Progenitor cell of endocrine pancreas (in vitro differentiated cells): ENCODE data around the gene GPR15LG. TPM values are rescaled to one million over a fixed set of nuclear protein-coding genes. Genes with fewer than 3 reads are reported as not detected.
"Not testable (repeated sequence)": the region's sequence is repeated elsewhere in the genome, so short reads cannot be mapped to it uniquely, and the experiment has no call there.

Experiments used
- DNase-seq: peaks from one replicate; pipeline ENCODE4 v3.0.0; 2021; ENCODE audit warnings: low spot score; ENCODE audit not compliant: unreplicated experiment
- H3K27ac Mint-ChIP-seq: 2 replicates; pipeline ENCODE4 v1.8.0; 2021; ENCODE audit warnings: mild to moderate bottlenecking, moderate library complexity, mixed read lengths
- H3K27me3 Mint-ChIP-seq: 2 replicates; pipeline ENCODE4 v1.8.0; 2021; ENCODE audit warnings: mixed read lengths
- H3K36me3 Mint-ChIP-seq: 2 replicates; pipeline ENCODE4 v1.8.0; 2022; ENCODE audit warnings: mixed read lengths; ENCODE audit not compliant: insufficient read depth
- H3K4me1 Mint-ChIP-seq: 2 replicates; pipeline ENCODE4 v1.8.0; 2021; ENCODE audit warnings: low read depth, mixed read lengths
- H3K4me3 Mint-ChIP-seq: 2 replicates; pipeline ENCODE4 v1.8.0; 2021; ENCODE audit warnings: low read depth, mild to moderate bottlenecking, moderate library complexity, mixed read lengths
- H3K9me3 Mint-ChIP-seq: 2 replicates; pipeline ENCODE4 v1.8.0; 2021; ENCODE audit warnings: low read depth, mixed read lengths
- total RNA-seq: library from RNA; stranded (reverse); gene quantifications from 2 replicates; pipeline ENCODE4 v1.2.1, GENCODE V29; 2021
- TF ChIP-seq, protein P1 (sequence below): fragments of 200-600 bp; sonication (generic); IDR thresholded peaks from one replicate; pipeline ENCODE4 v1.5.0; 2021; ENCODE audit warnings: antibody characterized with exemption, mild to moderate bottlenecking; ENCODE audit not compliant: unreplicated experiment

The GPR15LG gene
- total RNA-seq, 1 donor from 2014 or later = not detected

DNA sequence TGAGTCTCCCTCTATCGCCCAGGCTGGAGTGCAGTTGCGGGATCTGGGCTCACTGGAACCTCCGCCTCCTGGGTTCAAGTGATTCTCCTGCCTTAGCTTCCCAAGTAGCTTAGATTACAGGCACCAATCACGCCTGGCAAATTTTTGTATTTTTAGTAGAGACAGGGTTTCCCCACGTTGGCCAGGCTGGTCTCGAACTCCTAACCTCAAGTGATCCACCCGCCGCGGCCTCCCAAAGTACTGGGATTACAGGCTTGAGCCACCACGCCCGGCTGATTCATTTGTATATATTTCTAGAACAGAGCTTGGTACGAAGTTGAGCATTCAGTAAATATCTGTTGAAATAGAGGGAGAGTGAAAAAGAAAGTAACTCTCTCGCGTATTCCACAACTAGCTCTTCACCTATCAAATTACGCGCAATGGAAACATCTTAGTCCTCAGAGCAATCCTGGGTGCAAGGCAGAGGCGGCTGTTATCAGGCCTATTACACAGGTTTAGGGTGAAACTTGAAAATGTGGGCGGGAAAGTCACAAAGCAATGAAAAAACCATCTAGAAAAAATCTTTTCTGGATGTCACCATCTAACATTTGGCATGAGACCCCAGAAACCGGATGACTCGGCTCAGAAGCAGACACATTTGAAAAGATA, 35.0 kb upstream of the GPR15LG start:
- Mint-ChIP-seq H3K36me3 (peaks cover 4% of the 10 kb centered on the region), H3K4me1 (peaks cover 18% of the 10 kb centered on the region), H3K27me3 (peaks cover 10% of the 10 kb centered on the region), H3K4me3 (peak overlapping the region; percentile 94), H3K9me3 (no peaks in the 10 kb centered on the region), H3K27ac (peak overlapping the region; percentile 99)
- DNase-seq = no peak
- TF ChIP-seq, protein P1, sequence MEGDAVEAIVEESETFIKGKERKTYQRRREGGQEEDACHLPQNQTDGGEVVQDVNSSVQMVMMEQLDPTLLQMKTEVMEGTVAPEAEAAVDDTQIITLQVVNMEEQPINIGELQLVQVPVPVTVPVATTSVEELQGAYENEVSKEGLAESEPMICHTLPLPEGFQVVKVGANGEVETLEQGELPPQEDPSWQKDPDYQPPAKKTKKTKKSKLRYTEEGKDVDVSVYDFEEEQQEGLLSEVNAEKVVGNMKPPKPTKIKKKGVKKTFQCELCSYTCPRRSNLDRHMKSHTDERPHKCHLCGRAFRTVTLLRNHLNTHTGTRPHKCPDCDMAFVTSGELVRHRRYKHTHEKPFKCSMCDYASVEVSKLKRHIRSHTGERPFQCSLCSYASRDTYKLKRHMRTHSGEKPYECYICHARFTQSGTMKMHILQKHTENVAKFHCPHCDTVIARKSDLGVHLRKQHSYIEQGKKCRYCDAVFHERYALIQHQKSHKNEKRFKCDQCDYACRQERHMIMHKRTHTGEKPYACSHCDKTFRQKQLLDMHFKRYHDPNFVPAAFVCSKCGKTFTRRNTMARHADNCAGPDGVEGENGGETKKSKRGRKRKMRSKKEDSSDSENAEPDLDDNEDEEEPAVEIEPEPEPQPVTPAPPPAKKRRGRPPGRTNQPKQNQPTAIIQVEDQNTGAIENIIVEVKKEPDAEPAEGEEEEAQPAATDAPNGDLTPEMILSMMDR = no peak

DNA sequence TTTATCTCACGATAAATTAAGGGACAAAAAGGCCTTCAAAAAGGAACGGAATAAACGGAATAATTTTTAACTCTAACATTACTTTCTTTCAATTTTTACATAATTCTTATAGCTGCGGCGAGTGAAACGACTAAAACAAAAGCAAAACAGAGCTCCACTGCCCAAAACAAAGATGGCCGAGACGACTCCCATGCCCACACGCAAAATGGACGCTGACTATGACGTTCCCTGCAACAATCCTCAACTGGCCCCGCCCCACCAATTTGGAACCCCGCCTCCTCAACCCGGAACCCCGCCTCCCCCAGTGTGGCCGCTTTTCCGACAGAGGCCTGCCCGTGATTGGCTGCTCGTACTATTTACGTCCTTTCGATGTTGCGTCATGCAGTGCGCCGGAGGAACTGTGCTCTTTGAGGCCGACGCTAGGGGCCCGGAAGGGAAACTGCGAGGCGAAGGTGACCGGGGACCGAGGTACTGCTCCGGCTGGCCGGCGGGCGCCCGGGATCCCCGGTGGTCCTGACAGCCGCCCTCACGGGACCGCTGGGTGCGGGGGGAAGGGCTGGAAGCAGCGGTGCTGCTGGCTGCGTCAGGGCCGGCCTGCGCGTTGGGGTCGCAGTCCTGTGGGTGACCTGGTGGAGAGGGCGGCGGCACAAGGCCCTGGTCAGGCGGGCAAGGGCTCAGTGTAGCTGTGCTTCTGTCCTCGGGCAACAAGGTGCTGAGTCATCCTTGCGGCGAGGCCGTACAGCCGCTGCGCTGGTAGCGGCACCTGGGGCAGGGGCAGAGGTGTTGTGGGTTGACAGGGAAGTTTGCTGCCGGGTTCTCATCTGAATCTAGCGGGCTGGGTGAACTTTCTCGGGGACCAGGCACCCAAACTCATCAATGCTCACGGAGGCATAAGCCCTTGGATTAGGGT, 34.2 kb upstream of the GPR15LG start, which contains the start of gene GHITM:
Gene GHITM, plus strand, starts transcription at position 384 of the 910 bp plus-strand sequence. CDS start 1,992 bp downstream, outside the sequence.
- Mint-ChIP-seq H3K9me3 (no peaks in the 10 kb centered on the region), H3K27ac (peak within 1 kb of the TSS; percentile 99), H3K4me3 (peak within 1 kb of the TSS; percentile 94), H3K36me3 (peaks cover 7% of the 10 kb centered on the region), H3K4me1 (peaks cover 18% of the 10 kb centered on the region), H3K27me3 (peaks cover 5% of the 10 kb centered on the region)
- TF ChIP-seq, protein P1 = peak; percentile 57
- peak; percentile 98 for DNase-seq

DNA sequence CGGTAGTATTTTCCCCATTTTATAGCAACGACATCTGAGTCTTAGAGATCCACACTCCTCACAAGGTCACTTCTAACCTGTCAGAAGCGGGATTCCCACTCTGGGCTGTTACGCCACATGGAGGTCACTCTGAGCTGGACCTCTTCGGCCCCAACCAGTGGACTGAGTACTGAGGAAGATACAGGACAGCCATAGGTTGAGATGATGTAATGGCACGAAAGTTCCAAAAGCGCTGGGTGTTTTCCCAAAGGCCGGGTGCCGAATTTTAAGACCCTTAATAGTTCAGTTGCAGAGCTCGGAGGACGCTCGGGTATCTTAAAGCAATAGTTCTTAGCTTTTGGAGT, 33.6 kb upstream of the GPR15LG start:
- H3K27ac Mint-ChIP-seq = peak overlapping the region; percentile 99
- peaks cover 10% of the 10 kb centered on the region for H3K36me3 Mint-ChIP-seq
- no peak for DNase-seq
- peaks cover 18% of the 10 kb centered on the region for H3K4me1 Mint-ChIP-seq
- no peaks in the 10 kb centered on the region for H3K9me3 Mint-ChIP-seq
- TF ChIP-seq, protein P1 = no peak
- H3K27me3 Mint-ChIP-seq = peaks cover 3% of the 10 kb centered on the region
- peak overlapping the region; percentile 94 for H3K4me3 Mint-ChIP-seq

DNA sequence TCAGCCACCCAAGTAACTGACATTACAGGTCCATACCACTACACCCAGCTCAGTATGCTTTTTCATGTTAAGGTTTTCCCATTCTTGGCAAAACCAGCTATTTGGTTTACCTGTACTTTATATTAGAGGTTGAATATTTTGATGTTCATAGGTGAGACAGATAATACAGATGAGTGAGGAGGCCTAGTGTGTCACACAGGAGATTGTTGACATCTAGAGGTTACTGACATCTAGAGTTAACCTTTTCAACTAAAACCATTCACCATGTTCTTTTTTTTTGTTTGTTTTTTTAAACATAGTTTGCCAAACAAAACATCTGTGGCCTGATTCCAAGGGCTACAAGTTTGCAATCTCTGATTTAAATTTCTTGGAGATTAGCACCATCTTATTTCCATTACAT, 26.3 kb upstream of the GPR15LG start:
- H3K36me3 Mint-ChIP-seq = peaks cover 29% of the 10 kb centered on the region
- H3K27ac Mint-ChIP-seq = no peak overlapping the region
- TF ChIP-seq, protein P1 = no peak

DNA sequence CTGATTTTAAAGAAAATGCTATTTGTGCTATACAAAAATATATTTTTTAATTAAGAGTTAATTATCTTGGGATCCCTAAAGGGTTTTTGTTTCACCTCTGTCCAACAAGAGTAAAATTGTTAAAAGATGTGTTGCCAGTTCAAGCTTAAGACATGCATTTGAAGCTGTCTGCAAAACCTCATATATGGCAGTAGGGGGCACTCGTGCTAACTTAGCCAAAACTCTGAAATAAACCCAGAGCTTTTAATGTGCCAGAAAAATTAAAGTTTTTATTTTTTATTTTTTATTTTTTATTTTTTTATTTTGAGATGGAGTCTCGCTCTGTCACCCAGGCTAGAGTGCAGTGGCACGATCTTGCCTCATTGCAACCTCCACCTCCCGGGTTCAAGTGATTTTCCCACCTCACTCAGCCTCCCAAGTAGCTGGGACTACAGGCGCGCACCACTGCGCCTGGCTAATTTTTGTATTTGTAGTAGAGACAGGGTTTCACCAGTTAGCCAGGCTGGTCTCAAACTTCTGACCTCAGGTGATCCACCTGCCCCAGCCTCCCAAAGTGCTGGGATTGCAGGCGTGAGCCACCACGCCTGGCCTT, 25.5 kb upstream of the GPR15LG start:
- H3K9me3 Mint-ChIP-seq, H3K4me1 Mint-ChIP-seq: not testable (repeated sequence)
- H3K36me3 Mint-ChIP-seq = peaks cover 27% of the 10 kb centered on the region

More for the DNA sequence above, 26.3 kb upstream of the GPR15LG start:
- Mint-ChIP-seq H3K9me3 (no peaks in the 10 kb centered on the region), H3K27me3 (no peaks in the 10 kb centered on the region), H3K4me3 (no peak overlapping the region), H3K4me1 (no peaks in the 10 kb centered on the region)
- DNase-seq = no peak

More for the DNA sequence above, 25.5 kb upstream of the GPR15LG start:
- not testable (repeated sequence) for H3K27ac Mint-ChIP-seq, H3K27me3 Mint-ChIP-seq, H3K4me3 Mint-ChIP-seq, DNase-seq
- TF ChIP-seq, protein P1 = peak; percentile 81
